Neuronal stem cell (in vitro differentiated cells): Measurements from ENCODE around the gene GPC1.

Source experiments
- DNase-seq: peaks from one replicate; pipeline ENCODE4 v3.0.0-alpha.2; 2013; ENCODE audit warnings: low spot score
- H2AFZ ChIP-seq: one replicate; pipeline ENCODE4 v1.6.1; 2013; ENCODE audit warnings: mild to moderate bottlenecking, low read length, inconsistent platforms
- H2AK5ac ChIP-seq: 2 replicates; pipeline ENCODE4 v1.6.1; 2013; ENCODE audit warnings: low read depth, mild to moderate bottlenecking, inconsistent platforms, low read length, moderate library complexity, mixed read lengths
- H2BK120ac ChIP-seq: 2 replicates; pipeline ENCODE4 v1.6.1; 2013; ENCODE audit warnings: low read depth, mild to moderate bottlenecking, inconsistent platforms, low read length, moderate library complexity, mixed read lengths
- H2BK12ac ChIP-seq: one replicate; pipeline ENCODE4 v1.6.1; 2013; ENCODE audit warnings: low read length, inconsistent platforms
- H2BK15ac ChIP-seq: 2 replicates; pipeline ENCODE4 v1.6.1; 2013; ENCODE audit warnings: mild to moderate bottlenecking, low read length, inconsistent platforms, mixed read lengths
- H2BK5ac ChIP-seq: one replicate; pipeline ENCODE4 v1.6.1; 2013; ENCODE audit warnings: inconsistent platforms, mild to moderate bottlenecking, low read length, moderate library complexity
- H3K14ac ChIP-seq: one replicate; pipeline ENCODE4 v1.6.1; 2013; ENCODE audit warnings: low read length, inconsistent platforms
- H3K18ac ChIP-seq: 2 replicates; pipeline ENCODE4 v1.6.1; 2013; ENCODE audit warnings: low read length, inconsistent platforms
- H3K23ac ChIP-seq: 2 replicates; pipeline ENCODE4 v1.6.1; 2013; ENCODE audit warnings: low read depth, mild to moderate bottlenecking, mixed read lengths, low read length, inconsistent platforms; ENCODE audit not compliant: poor library complexity
- H3K27ac ChIP-seq: replicated peaks from 3 replicates; pipeline ENCODE4 v1.5.1; 2013; ENCODE audit warnings: low read length, inconsistent platforms
- H3K27me3 ChIP-seq, 3 experiments: 2 replicates each; pipeline ENCODE4 v1.6.1; 2013; ENCODE audit warnings: low read length in 3 of 3, mild to moderate bottlenecking in 2 of 3, inconsistent platforms in 1 of 3, low read depth in 1 of 3, mixed read lengths in 1 of 3, moderate library complexity in 1 of 3; ENCODE audit not compliant: control insufficient read depth in 3 of 3, insufficient read depth in 3 of 3
- H3K36me3 ChIP-seq, 2 donors: replicated peaks in 1 of 2; 2 replicates each; pipeline ENCODE4 v1.6.1; 2013; ENCODE audit warnings: low read length in 2 of 2; ENCODE audit not compliant: control insufficient read depth in 2 of 2, insufficient read depth in 2 of 2
- H3K4ac ChIP-seq: 2 replicates; pipeline ENCODE4 v1.6.1; 2013; ENCODE audit warnings: inconsistent platforms, mild to moderate bottlenecking, low read length, moderate library complexity
- H3K4me1 ChIP-seq, 2 donors: 1 replicate in 1 of 2; 2 replicates in 1 of 2; pipeline ENCODE4 v1.6.1; 2013; ENCODE audit warnings: low read length in 2 of 2, low read depth in 1 of 2; ENCODE audit not compliant: control insufficient read depth in 2 of 2, insufficient read depth in 1 of 2
- H3K4me2 ChIP-seq: one replicate; pipeline ENCODE4 v1.6.1; 2013; ENCODE audit warnings: mild to moderate bottlenecking, low read length, inconsistent platforms; ENCODE audit not compliant: insufficient read depth, poor library complexity, severe bottlenecking
- H3K4me3 ChIP-seq, 2 donors: 2 replicates each; pipeline ENCODE4 v1.5.1; 2013; ENCODE audit warnings: low read length in 2 of 2, mild to moderate bottlenecking in 2 of 2, inconsistent platforms in 1 of 2, moderate library complexity in 1 of 2
- H3K79me1 ChIP-seq: one replicate; pipeline ENCODE4 v1.6.1; 2013; ENCODE audit warnings: low read depth, mild to moderate bottlenecking, inconsistent platforms, low read length, moderate library complexity
- H3K9ac ChIP-seq: one replicate; pipeline ENCODE4 v1.6.1; 2013; ENCODE audit warnings: mild to moderate bottlenecking, low read depth, low read length, inconsistent platforms; ENCODE audit not compliant: poor library complexity
- H3K9me3 ChIP-seq, 2 donors: replicated peaks in 1 of 2; 2 replicates each; pipeline versions ENCODE3 to v1.6.1; 2013; ENCODE audit warnings: low read length in 2 of 2, mild to moderate bottlenecking in 2 of 2, inconsistent platforms in 1 of 2, low read depth in 1 of 2, mixed read lengths in 1 of 2, moderate library complexity in 1 of 2; ENCODE audit not compliant: control insufficient read depth in 2 of 2, insufficient read depth in 1 of 2
- H4K8ac ChIP-seq: one replicate; pipeline ENCODE4 v1.6.1; 2013; ENCODE audit warnings: low read depth, mild to moderate bottlenecking, inconsistent platforms, low read length, moderate library complexity
- H4K91ac ChIP-seq: one replicate; pipeline ENCODE4 v1.6.1; 2013; ENCODE audit warnings: low read length, low read depth, mild to moderate bottlenecking, inconsistent platforms; ENCODE audit not compliant: poor library complexity
- WGBS, 2 donors: extraction: QIAGEN DNeasy Blood & Tissue Kit; methylation state at CpG; one replicate each; pipeline ENCODE4 v1.1.7; 2013; ENCODE audit warnings: missing lambda C conversion rate in 2 of 2, mixed read lengths in 1 of 2; ENCODE audit not compliant: insufficient read length in 2 of 2, insufficient replicate concordance in 1 of 2; ENCODE audit errors: extremely low coverage in 2 of 2; 5-methylcytosine and 5-hydroxymethylcytosine counted together

Gene GPC1

DNA sequence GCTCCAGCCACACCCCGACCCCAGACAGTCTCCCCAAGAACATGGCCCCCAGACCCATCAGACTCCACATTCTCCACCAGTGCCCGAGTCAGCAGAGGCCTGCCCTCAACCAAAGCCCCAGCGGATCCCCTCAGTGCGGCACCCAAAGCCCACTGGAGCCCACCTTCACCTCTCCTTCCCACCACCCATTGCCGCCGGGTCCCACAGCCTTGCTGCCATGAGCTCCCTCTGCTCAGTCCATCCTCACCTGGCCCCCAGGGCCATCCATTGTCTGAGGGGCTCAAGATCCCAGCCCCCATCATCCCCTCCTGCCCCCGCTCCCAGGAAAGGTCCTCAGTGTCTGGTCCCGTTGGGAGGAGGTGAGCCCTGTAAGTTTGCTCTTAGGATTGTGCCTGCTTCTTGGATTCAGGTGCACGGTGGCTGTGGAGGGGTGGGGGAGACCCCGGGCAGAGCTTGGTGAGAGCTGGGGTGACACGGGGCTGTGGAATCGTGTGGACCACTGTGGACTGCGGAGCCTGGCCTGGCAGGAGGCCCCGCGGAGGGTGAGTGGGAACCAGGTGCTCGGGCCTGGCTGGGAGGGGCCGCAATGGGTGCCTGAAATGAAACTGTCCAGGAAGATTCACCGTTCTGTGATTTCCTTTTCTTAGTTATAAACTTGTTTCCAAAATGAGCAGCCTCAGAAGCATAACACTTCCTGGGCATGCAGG, 32.7 kb upstream of the GPC1 start:
- peak overlapping the region; percentile 30 for H2BK15ac ChIP-seq
- no peak overlapping the region for H3K4me3 ChIP-seq
- H3K9ac ChIP-seq: no peak overlapping the region
- no peak overlapping the region for H2AFZ ChIP-seq
- no peak overlapping the region for H4K91ac ChIP-seq
- no peak overlapping the region for H2BK5ac ChIP-seq
- H2BK120ac ChIP-seq: peak overlapping the region; percentile 17
- no peak overlapping the region for H4K8ac ChIP-seq
- H3K23ac ChIP-seq: no peak overlapping the region
- no peak overlapping the region for H3K4ac ChIP-seq
- no peak overlapping the region for H3K27ac ChIP-seq
- peaks cover 2% of the 10 kb centered on the region for H3K79me1 ChIP-seq
- H3K4me2 ChIP-seq: no peak overlapping the region
- WGBS, 2 donors: no CpG with 5 or more reads among the region's 18 CpGs
- H3K4me1 ChIP-seq: peaks cover 0 to 10% of the 10 kb centered on the region in 2 donors
- no peaks in the 10 kb centered on the region for H3K36me3 ChIP-seq
- DNase-seq: no peak
- no peaks in the 10 kb centered on the region for H3K9me3 ChIP-seq
- H2AK5ac ChIP-seq: peak overlapping the region; percentile 89
- H3K14ac ChIP-seq: peak overlapping the region; percentile 58
- no peak overlapping the region for H2BK12ac ChIP-seq
- H3K27me3 ChIP-seq: peaks cover 0 to 25% (median 0%) of the 10 kb centered on the region in 3 experiments
- peak overlapping the region; percentile 75 for H3K18ac ChIP-seq

DNA sequence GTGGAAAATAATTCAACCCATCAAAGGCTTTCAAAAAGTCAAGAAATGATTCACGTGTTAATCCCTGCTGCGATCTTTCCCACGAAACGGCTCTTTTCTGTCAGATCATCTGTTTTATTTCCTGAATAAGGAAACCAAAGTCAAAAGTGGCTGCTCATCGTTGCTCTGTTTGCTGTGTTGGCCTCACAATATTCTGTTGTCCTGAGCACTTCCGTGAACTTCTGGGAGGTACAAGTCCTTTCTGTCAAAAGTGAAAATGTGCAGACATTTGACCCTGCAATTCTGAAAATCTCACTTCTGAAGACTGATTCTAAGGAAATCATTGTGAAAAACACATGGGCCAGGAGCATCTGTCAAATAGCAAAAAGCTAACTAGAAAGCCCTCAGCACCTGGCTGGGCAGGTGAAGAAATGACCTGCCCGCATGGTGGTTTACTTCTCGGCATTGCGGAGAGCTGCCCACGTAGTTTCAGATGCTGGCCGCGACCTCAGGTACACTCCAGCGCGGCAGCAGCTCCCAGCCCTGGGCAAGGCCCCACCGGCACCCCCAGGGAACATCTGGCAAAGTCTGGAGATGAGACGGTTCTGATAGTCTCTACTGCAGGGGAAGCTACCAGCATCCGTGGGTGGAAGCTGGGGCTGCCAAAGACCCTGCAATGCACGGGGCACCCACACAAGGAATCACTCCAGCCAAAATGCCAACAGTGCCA, 31.9 kb upstream of the GPC1 start:
- Histone ChIP-seq H3K27ac (no peak overlapping the region), H3K18ac (no peak overlapping the region), H3K4ac (no peak overlapping the region), H3K79me1 (peaks cover 2% of the 10 kb centered on the region), H2AFZ (no peak overlapping the region), H4K8ac (no peak overlapping the region), H3K4me2 (no peak overlapping the region), H3K9ac (no peak overlapping the region), H2BK12ac (no peak overlapping the region), H2BK120ac (no peak overlapping the region), H3K4me3 (no peak overlapping the region), H3K4me1 (peaks cover 0 to 10% of the 10 kb centered on the region in 2 donors), H2BK15ac (no peak overlapping the region), H3K27me3 (peaks cover 0 to 25% (median 0%) of the 10 kb centered on the region in 3 experiments), H3K9me3 (no peaks in the 10 kb centered on the region), H2AK5ac (peak overlapping the region; percentile 49), H3K14ac (no peak overlapping the region), H4K91ac (no peak overlapping the region), H3K23ac (peak overlapping the region; percentile 36), H3K36me3 (no peaks in the 10 kb centered on the region), H2BK5ac (no peak overlapping the region)
- no CpG with 5 or more reads among the region's 18 CpGs for WGBS, 2 donors
- no peak for DNase-seq

DNA sequence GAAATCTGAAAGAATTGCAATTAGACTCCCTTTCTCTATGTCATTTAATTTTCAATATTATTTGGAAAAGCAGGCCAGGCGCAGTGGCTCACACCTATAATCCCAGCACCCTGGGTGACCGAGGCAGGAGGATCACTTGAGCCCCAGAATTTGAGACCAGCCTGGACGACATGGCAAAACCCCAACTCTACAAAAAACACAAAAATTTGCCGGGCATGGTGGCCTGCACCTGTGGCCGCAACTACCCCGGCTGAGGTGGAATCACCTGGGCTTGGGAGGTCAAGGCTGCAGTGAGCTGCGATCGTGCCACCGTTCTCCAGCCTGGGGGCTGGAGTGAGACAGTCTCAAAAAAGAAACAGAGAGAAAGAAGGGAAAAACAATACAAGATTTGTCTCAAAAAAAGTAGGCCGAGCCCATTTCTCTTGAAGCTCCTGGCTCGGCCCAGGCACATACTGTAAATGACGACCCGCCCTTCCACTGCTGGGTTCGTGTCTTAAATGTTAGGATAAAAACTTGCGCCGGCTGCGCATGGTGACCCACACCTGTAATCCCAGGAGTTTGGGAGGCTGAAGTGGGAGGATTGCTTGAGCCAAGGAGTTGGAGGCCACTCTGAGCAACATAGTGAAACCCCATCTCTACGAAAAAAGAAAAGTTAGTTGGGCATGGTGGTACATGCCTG, 31.1 kb upstream of the GPC1 start:
- H3K4me3 ChIP-seq: no peak overlapping the region
- no peak overlapping the region for H2BK12ac ChIP-seq
- no peak for DNase-seq
- H3K36me3 ChIP-seq: no peaks in the 10 kb centered on the region
- H3K4ac ChIP-seq: no peak overlapping the region
- no peak overlapping the region for H3K27ac ChIP-seq
- peak overlapping the region; percentile 19 for H3K18ac ChIP-seq
- no peak overlapping the region for H4K91ac ChIP-seq
- no peak overlapping the region for H3K14ac ChIP-seq
- no peak overlapping the region for H2BK120ac ChIP-seq
- no peak overlapping the region for H2BK5ac ChIP-seq
- H2AK5ac ChIP-seq: no peak overlapping the region
- no peak overlapping the region for H3K4me2 ChIP-seq
- H3K79me1 ChIP-seq: peaks cover 2% of the 10 kb centered on the region
- WGBS, 2 donors: no CpG with 5 or more reads among the region's 18 CpGs
- H4K8ac ChIP-seq: no peak overlapping the region
- no peak overlapping the region for H2AFZ ChIP-seq
- H3K23ac ChIP-seq: no peak overlapping the region
- peaks cover 0 to 21% (median 0%) of the 10 kb centered on the region in 3 experiments for H3K27me3 ChIP-seq
- no peak overlapping the region for H2BK15ac ChIP-seq
- no peak overlapping the region for H3K9ac ChIP-seq
- peaks cover 0 to under 1% of the 10 kb centered on the region in 2 donors for H3K9me3 ChIP-seq
- peaks cover 0 to 6% of the 10 kb centered on the region in 2 donors for H3K4me1 ChIP-seq

DNA sequence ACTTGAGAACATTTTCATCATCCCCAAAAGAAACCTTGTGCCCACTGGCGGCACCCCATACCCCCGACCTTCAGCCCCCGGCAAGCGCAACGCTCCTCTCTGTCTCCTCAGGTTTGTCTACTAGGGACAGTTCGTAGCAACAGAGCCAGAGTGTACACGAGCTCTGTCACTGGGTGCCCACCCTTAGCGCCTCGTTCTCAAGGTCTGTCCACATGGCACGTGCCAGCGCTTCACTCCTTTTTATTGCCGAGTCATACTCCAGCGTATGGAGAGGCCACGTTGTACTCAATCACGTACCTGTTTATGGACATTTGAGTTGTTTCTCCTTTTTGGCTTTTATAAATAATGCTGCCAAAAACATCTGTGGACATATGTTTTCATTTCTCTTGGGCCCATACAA, 30.3 kb upstream of the GPC1 start:
- Histone ChIP-seq H4K91ac (no peak overlapping the region), H3K18ac (no peak overlapping the region), H3K4me3 (no peak overlapping the region), H3K4me1 (peaks cover 0 to 2% of the 10 kb centered on the region in 2 donors), H3K9ac (no peak overlapping the region), H3K27ac (no peak overlapping the region), H3K27me3 (peaks cover 0 to 21% (median 0%) of the 10 kb centered on the region in 3 experiments), H2BK12ac (no peak overlapping the region), H2AK5ac (no peak overlapping the region), H3K23ac (no peak overlapping the region), H2AFZ (no peak overlapping the region), H2BK5ac (no peak overlapping the region), H3K4ac (no peak overlapping the region), H3K9me3 (peaks cover 0 to 2% of the 10 kb centered on the region in 2 donors), H3K36me3 (no peaks in the 10 kb centered on the region), H2BK120ac (no peak overlapping the region), H2BK15ac (no peak overlapping the region), H3K4me2 (no peak overlapping the region), H3K14ac (no peak overlapping the region), H3K79me1 (peaks cover 2% of the 10 kb centered on the region), H4K8ac (no peak overlapping the region)
- WGBS, 2 donors: no CpG with 5 or more reads among the region's 15 CpGs
- DNase-seq: no peak
